Endothelial cell of umbilical vein (primary cell): ENCODE data around the gene CLDND2. TPM values are rescaled to one million over a fixed set of nuclear protein-coding genes. Genes with fewer than 3 reads are reported as not detected.
"Not testable (repeated sequence)": the region's sequence is repeated elsewhere in the genome, so short reads cannot be mapped to it uniquely, and the experiment has no call there.

Source experiments
- BruUV-seq: library from RNA; stranded (reverse); fragments of 400-500 nt; replicated peaks from 2 replicates; lab custom pipeline; 2021; lab: Mats Ljungman, UMichigan
- CTCF ChIA-PET: fragments of 300-600, 350-600 bp; sonication (Branson Sonifier 250); formaldehyde crosslinking; loops from one replicate; lab custom pipeline; 2021; ENCODE audit warnings: antibody characterized with exemption, inconsistent platforms; lab: Charles Lee
- POLR2A ChIA-PET: fragments of 300-600, 350-600 bp; sonication (Branson Sonifier 250); formaldehyde crosslinking; loops from one replicate; lab custom pipeline; 2021; ENCODE audit warnings: antibody characterized with exemption, inconsistent platforms; lab: Charles Lee
- DNase-seq: peaks from one replicate; pipeline ENCODE4 v3.0.0-alpha.2; 2011; ENCODE audit warnings: low read depth, low spot score
- FAIRE-seq: peaks from 2 replicates; lab custom pipeline; 2011; peaks lifted over from hg19 to GRCh38; lab: Jason Lieb, UNC
- H2AFZ ChIP-seq: 2 replicates; pipeline ENCODE4 v1.6.0; 2012; ENCODE audit warnings: low read depth, low read length, control low read depth, inconsistent platforms
- H3K27ac ChIP-seq: 2 replicates; pipeline ENCODE4 v1.5.1; 2011; ENCODE audit warnings: low read depth, mild to moderate bottlenecking, control low read depth, low read length, moderate library complexity; ENCODE audit not compliant: insufficient read depth
- H3K27me3 ChIP-seq, 2 experiments: 2 replicates each; pipeline versions ENCODE4 v1.6.0 to v1.6.1; 2011; ENCODE audit warnings: low read length in 2 of 2, mixed read lengths in 1 of 2; ENCODE audit not compliant: control insufficient read depth in 2 of 2, insufficient read depth in 2 of 2
- H3K36me3 ChIP-seq, 2 experiments: 2 replicates in 1 of 2; 3 replicates in 1 of 2; pipeline ENCODE4 v1.5.1; 2011; ENCODE audit warnings: low read length in 2 of 2, mild to moderate bottlenecking in 1 of 2, moderate library complexity in 1 of 2; ENCODE audit not compliant: control insufficient read depth in 2 of 2, insufficient read depth in 2 of 2; ENCODE audit errors: extremely low read depth in 1 of 2
- H3K4me1 ChIP-seq: 3 replicates; pipeline ENCODE4 v1.5.1; 2011; ENCODE audit warnings: mild to moderate bottlenecking, low read length; ENCODE audit not compliant: control insufficient read depth, insufficient read depth; ENCODE audit errors: extremely low read depth
- H3K4me2 ChIP-seq: 2 replicates; pipeline ENCODE4 v1.6.1; 2011; ENCODE audit warnings: low read length, control low read depth, mixed read lengths; ENCODE audit not compliant: insufficient read depth
- H3K4me3 ChIP-seq, 3 experiments: fragments of 200-600 bp in 1 of 3; sonication (generic), shearing (Covaris generic) in 1 of 3; replicated peaks in 1 of 3; 2 replicates each; pipeline ENCODE4 v1.5.1; 2011 to 2016; ENCODE audit warnings: control low read depth in 3 of 3, low read length in 3 of 3, mild to moderate bottlenecking in 2 of 3, inconsistent platforms in 1 of 3, low read depth in 1 of 3, moderate library complexity in 1 of 3; ENCODE audit not compliant: insufficient read depth in 1 of 3
- H3K79me2 ChIP-seq: 2 replicates; pipeline ENCODE4 v1.6.0; 2012; ENCODE audit warnings: low read length, inconsistent platforms; ENCODE audit not compliant: control insufficient read depth, insufficient read depth
- H3K9ac ChIP-seq: replicated peaks from 2 replicates; pipeline ENCODE3; 2011; ENCODE audit warnings: low read length, control low read depth; ENCODE audit not compliant: insufficient read depth; ENCODE audit errors: extremely low read depth
- H3K9me1 ChIP-seq: replicated peaks from 3 replicates; pipeline ENCODE4 v1.6.0; 2011; ENCODE audit warnings: mild to moderate bottlenecking, low read length; ENCODE audit not compliant: control insufficient read depth, insufficient read depth; ENCODE audit errors: extremely low read depth
- H3K9me3 ChIP-seq: replicated peaks from 2 replicates; pipeline ENCODE4 v1.5.1; 2012; ENCODE audit warnings: low read length, inconsistent platforms; ENCODE audit not compliant: control insufficient read depth, insufficient read depth
- H4K20me1 ChIP-seq: replicated peaks from 2 replicates; pipeline ENCODE3; 2011; ENCODE audit warnings: mild to moderate bottlenecking, low read length; ENCODE audit not compliant: control insufficient read depth, insufficient read depth; ENCODE audit errors: extremely low read depth
- CTCF ChIP-seq, 2 donors: IDR thresholded peaks; 1 replicate in 1 of 2; 2 replicates in 1 of 2; pipeline ENCODE4 v1.5.1; 2011; ENCODE audit warnings: low read length in 2 of 2, mild to moderate bottlenecking in 2 of 2, moderate library complexity in 2 of 2, control low read depth in 1 of 2, inconsistent platforms in 1 of 2, low read depth in 1 of 2; ENCODE audit not compliant: insufficient read depth in 1 of 2; ENCODE audit errors: extremely low read depth in 1 of 2
- FOS ChIP-seq: IDR thresholded peaks from 2 replicates; pipeline ENCODE4 v1.6.1; 2011; ENCODE audit warnings: mild to moderate bottlenecking, low read length, moderate library complexity, borderline replicate concordance; ENCODE audit not compliant: insufficient read depth
- GATA2 ChIP-seq: IDR thresholded peaks from 2 replicates; pipeline ENCODE4 v1.7.0; 2011; ENCODE audit warnings: low read depth, mild to moderate bottlenecking, moderate library complexity, mixed read lengths, low read length; ENCODE audit not compliant: insufficient read length, insufficient read depth
- JUN ChIP-seq: IDR thresholded peaks from 2 replicates; pipeline ENCODE4 v1.6.1; 2011; ENCODE audit warnings: borderline replicate concordance, low read depth; ENCODE audit not compliant: insufficient read length, insufficient read depth
- MAX ChIP-seq: IDR thresholded peaks from 2 replicates; pipeline ENCODE4 v1.6.1; 2011; ENCODE audit not compliant: insufficient read depth, insufficient read length
- POLR2AphosphoS5 ChIP-seq: IDR thresholded peaks from 2 replicates; pipeline ENCODE4 v1.6.1; 2012; ENCODE audit warnings: low read depth, mild to moderate bottlenecking, control low read depth, low read length, moderate library complexity; ENCODE audit not compliant: insufficient read depth
- dilution Hi-C: fragments of 300-500 bp; cut with MboI; formaldehyde crosslinking; loops from one replicate; pipeline ENCODE4 v1.15.0; 2019; ENCODE audit warnings: low sequenced_read_pairs; ENCODE audit not compliant: extremely low pct_ligation_motif_present
- intact Hi-C: fragments of 100-400 bp; cut with micrococcal nuclease; formaldehyde crosslinking; loops from one replicate; pipeline ENCODE4 v1.10.0; 2022
- polyA plus RNA-seq, 4 experiments: library from polyadenylated mRNA; depleted of rRNA in 3 of 4; stranded (reverse) in 3 of 4; unstranded in 1 of 4; fragments of >200 nt; gene quantifications; 2 replicates each; pipeline versions ENCODE4 v1.2.1 to v1.2.3, GENCODE V29; 2011 to 2012; ENCODE audit warnings: missing spikeins in 1 of 4
- total RNA-seq: library from RNA; stranded (reverse); gene quantifications from 2 replicates; pipeline ENCODE4 v1.2.3, GENCODE V29; 2021

CLDND2 gene
- total and polyA plus RNA-seq, 2 donors (not counting 3 experiments of a cell fraction or from before 2014, with no cell fraction given), result 0.97 TPM; not detected in 1

DNA sequence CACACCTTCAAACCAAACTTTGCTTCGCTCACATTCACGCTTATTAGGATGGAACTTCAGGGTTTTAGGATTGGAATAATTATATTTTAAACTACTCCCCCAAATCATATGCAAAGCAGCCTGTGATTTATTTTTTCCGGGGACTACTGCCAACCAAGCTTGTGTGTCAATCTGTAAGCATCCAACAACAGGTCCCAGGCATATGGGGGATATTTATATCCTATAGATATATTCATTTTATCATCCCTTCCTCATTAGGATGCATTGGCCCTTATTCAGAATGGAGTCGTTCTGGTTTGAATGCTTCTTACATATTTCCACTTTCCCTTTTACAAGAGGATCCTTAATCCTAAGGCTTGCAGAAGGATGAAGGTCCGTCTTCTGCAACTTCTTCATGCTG, 30.4 kb upstream of the CLDND2 start:
- DNase-seq (no peak), FAIRE-seq (no peak)
- H3K36me3 ChIP-seq, result no peaks in the 10 kb centered on the region
- no peaks in the 10 kb centered on the region for H4K20me1 ChIP-seq
- H3K4me2 ChIP-seq, result no peak overlapping the region
- no TSS peak for BruUV-seq
- ChIA-PET POLR2A (no interaction called here), CTCF (interaction anchor here (0.5 to 1.3 kb wide), 2 partner anchors 60 to 304 kb away, joined by 3 read pairs; no protein-coding TSS in a partner anchor)
- no peaks in the 10 kb centered on the region for H3K27me3 ChIP-seq
- H3K4me3 ChIP-seq, result no peak overlapping the region
- intact Hi-C loops (no loop called here), dilution Hi-C loops (no loop called here)
- no peak overlapping the region for H3K27ac ChIP-seq
- H3K79me2 ChIP-seq, result no peaks in the 10 kb centered on the region
- H3K9me3 ChIP-seq, result no peaks in the 10 kb centered on the region
- no peak for TF ChIP-seq FOS
- TF ChIP-seq JUN, result no peak
- TF ChIP-seq GATA2, result no peak
- TF ChIP-seq POLR2AphosphoS5, result no peak
- peaks cover 4% of the 10 kb centered on the region for H3K4me1 ChIP-seq
- no peaks in the 10 kb centered on the region for H3K9me1 ChIP-seq
- H2AFZ ChIP-seq, result no peak overlapping the region
- no peak overlapping the region for H3K9ac ChIP-seq

DNA sequence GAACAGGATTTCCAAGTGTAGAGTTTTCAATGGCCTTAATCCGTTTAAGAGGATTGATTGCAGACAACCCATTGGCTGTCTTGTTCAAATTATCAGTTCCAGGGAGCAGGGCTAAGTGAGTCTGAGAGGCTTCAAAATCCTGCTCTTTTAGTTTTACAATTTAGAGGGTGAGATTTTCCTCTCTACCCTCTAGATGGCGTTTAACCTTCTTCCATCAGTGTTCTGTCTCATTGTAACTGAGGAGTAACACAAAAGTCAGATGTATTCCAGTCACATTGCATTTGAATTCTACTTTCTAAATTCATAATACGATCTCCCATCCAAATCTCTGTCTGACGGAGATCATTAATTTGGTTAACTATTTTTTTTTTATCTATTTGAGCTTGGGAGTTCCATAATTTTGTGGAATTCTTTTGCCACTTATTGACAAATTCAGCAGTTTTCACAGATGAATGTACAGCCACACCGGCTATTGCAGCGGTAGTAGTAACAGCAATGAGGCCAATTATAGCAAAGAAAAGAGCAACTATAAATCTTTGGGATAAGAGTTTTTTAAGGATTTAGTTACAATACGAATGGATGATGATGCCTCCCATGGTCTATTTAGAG, 29.4 kb upstream of the CLDND2 start:
- H3K4me1 ChIP-seq, result peaks cover 8% of the 10 kb centered on the region
- no peak overlapping the region for H3K4me3 ChIP-seq
- no peak overlapping the region for H2AFZ ChIP-seq
- H3K27me3 ChIP-seq, result no peaks in the 10 kb centered on the region
- no peak overlapping the region for H3K9ac ChIP-seq
- H3K27ac ChIP-seq, result no peak overlapping the region
- dilution Hi-C loops (no loop called here), intact Hi-C loops (no loop called here)
- FAIRE-seq (peak; percentile 61), DNase-seq (peak; percentile 8)
- H3K9me3 ChIP-seq, result no peaks in the 10 kb centered on the region
- CTCF ChIA-PET, result interaction anchor here (1.3 kb wide), 1 partner anchor 59 kb away, joined by 3 read pairs; no protein-coding TSS in a partner anchor
- H3K4me2 ChIP-seq, result no peak overlapping the region
- POLR2A ChIA-PET, result no interaction called here
- H3K9me1 ChIP-seq, result no peaks in the 10 kb centered on the region
- H4K20me1 ChIP-seq, result no peaks in the 10 kb centered on the region
- no peaks in the 10 kb centered on the region for H3K79me2 ChIP-seq
- no peaks in the 10 kb centered on the region for H3K36me3 ChIP-seq
- TF ChIP-seq MAX (no peak), CTCF (IDR thresholded peaks at IDR 0.05; ENCODE audit: extremely low read depth in 1 of 2, insufficient read depth in 1 of 2, low read depth in 1 of 2, low read length in 2 of 2) (peak; percentile 9 to 42)
- no TSS peak for BruUV-seq

DNA sequence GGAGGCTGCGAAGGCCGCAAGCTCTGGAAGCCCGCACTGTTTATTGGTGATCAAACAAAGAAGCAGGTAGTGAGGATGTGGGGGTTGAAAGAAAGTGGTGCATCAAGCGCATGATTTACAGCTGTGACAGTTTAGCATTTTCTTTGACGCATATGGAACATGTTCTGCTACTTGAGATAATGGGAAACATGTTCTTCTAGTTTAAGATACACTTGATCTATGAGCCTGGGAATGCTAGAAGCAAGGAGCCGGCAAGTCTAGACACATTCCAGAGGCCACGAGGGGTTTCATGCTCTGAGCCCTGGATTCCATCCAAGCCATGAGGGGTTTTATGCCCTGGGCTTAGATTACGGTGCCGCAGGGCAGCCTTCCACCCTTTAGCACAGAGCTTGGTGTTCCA, 28.6 kb upstream of the CLDND2 start:
- CTCF ChIA-PET, result interaction anchor here (1.1 to 2.4 kb wide), 2 partner anchors 23 to 260 kb away, joined by 6 read pairs; no protein-coding TSS in a partner anchor
- H3K9me1 ChIP-seq, DNase-seq, H3K79me2 ChIP-seq, H3K4me1 ChIP-seq, FAIRE-seq, H3K9me3 ChIP-seq, H2AFZ ChIP-seq, H3K27me3 ChIP-seq, H3K27ac ChIP-seq, H3K4me3 ChIP-seq, H3K36me3 ChIP-seq, BruUV-seq, POLR2A ChIA-PET, dilution Hi-C loops, H4K20me1 ChIP-seq, intact Hi-C loops, H3K9ac ChIP-seq, H3K4me2 ChIP-seq: not testable (repeated sequence)
